Muscle of arm (tissue), 12 donors: ENCODE results near the gene LAMB2. TPM values are rescaled to one million over a fixed set of nuclear protein-coding genes. Genes with fewer than 3 reads are reported as not detected.
A peak's percentile ranks its signal among the peaks of the same experiment; 100 is the strongest.

Experiments
- DNase-seq: peaks from one replicate; pipeline ENCODE4 v3.0.0-alpha.2; 2013
- polyA plus RNA-seq, 12 donors: library from polyadenylated mRNA; unstranded; fragments of 120-200 nt; gene quantifications; one replicate each; pipeline ENCODE4 v1.2.1, GENCODE V29; 2013; ENCODE audit not compliant: insufficient read length in 12 of 12

The LAMB2 gene
- polyA plus RNA-seq, 12 donors = 197 to 456 (median 322) TPM

DNA sequence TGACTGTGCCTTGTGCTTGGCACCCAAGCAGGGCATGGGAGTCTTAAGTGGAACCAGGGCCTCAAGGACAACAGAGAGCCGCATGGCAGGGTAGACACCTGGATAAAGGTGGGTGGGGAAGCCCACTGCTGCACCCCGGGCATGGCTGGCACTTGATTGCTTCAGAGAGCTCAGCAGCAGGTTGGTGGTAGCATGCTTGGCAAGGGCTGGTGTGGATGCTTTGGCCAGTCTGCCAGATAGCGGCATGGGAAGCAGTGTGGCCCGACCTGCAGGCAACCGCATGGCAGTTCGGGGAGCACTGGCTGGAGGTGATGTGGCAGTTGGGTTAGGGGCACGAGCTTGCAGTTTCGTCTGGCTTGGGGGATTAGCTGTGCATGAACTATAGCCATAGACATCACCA lies 30.8 kb upstream of the LAMB2 start:
- no peak for DNase-seq

DNA sequence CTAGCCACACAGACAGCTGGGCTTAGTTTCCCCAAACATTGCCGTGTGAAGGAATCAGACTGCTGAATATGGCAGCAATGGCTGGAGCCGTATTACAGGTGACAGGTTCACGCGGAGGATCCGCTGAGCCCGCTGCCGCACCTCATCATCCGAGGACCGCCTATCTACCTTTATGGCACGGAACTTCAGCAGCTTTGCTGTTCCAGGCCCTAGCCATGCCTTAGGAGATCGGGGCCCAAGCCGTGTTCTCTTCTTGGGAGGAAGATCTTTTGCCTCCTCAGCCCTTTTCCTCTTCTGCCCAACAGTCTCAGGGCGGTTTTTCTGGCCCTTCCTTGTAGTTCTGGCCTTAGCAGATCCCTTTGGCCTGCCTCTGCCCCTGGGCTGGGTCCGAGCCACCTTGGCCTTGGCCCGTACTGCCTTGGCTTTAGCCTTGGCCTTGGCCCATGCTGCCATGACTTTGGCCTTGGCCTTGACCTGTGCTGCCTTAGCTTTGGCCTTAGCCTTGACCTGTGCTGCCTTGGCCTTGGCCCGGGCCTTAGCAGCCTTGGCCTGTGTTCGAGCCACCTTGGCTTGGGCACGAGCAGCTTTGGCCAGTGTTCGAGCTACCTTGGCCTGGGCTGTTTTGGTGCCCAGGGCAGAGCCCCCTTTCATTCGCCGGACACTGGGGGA lies 30.0 kb upstream of the LAMB2 start:
- no peak for DNase-seq

GRCh38 chr3:49161808-49162530 lies 29.1 kb upstream of the LAMB2 start:
- DNase-seq = no peak

- DNase-seq = no peak
Measured at GRCh38 chr3:49161197-49161596, 28.3 kb upstream of the LAMB2 start.

GRCh38 chr3:49158792-49159191 lies 25.9 kb upstream of the LAMB2 start:
- no peak for DNase-seq

GRCh38 chr3:49158103-49158709 lies 25.4 kb upstream of the LAMB2 start:
- no peak for DNase-seq

DNA sequence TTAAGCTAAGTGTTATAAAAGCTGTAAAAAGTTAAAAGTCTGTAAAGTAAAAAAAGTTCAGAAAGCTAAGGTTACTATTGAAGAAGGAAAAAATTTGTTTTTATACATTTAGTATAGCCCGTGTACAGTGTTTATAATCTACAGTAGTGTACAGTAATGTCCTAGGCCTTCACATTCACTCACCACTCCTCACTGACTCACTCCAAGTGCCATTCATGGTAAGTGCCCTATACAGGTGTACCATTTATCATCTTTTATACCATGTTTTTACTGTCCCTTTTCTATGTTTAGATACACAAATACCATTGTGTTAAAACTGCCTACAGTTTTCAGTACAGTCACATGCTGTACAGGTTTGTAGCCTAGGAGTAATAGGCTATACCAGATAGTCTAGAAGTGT lies 24.4 kb upstream of the LAMB2 start:
- DNase-seq = no peak

- no peak for DNase-seq
Measured at GRCh38 chr3:49153349-49153912, 20.6 kb upstream of the LAMB2 start.

GRCh38 chr3:49151610-49152009 lies 18.8 kb upstream of the LAMB2 start:
- no peak for DNase-seq

DNA sequence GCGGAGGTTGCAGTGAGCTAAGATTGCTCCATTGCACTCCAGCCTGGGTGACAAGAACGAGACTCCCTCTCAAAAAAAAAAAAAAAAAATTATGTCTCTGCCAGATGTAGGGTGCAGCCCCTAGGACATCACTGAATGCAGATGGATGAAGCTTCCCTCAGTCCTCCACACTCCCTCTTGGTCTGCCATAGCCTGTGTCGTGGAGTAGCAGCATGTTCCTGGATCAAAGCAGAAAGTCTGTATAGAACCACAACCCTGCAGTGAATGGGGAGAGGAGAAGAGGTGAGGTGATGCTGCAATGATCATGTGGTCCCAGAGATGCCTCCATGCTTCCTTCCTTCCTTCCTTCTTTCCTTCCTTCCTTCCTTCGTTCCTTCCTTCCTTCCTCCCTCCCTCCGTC lies 15.3 kb upstream of the LAMB2 start:
- DNase-seq = no peak

- no peak for DNase-seq
Measured at GRCh38 chr3:49140080-49140479, 7.2 kb upstream of the LAMB2 start.

DNA sequence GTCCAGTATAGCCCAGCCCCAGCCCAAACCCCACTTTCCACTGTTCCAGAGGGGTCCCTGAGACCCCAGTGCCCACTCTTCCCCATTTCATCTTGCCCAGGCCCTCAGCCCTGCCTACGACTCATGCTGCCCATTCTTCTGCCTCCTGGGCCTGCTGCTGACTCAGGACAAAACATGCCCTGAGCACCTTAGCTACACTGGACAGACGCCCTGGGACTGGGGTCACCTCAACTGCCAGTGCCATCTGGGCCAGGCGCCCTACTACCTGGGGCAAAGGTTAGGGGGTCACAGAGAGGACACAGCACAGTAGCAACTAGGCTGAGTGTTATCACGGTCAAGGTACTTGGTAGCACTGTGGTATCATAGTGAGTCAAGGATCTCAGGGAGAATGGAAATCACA lies 2.6 kb upstream of the LAMB2 start:
- DNase-seq = no peak

GRCh38 chr3:49134471-49135265 lies 1.8 kb upstream of the LAMB2 start:
- DNase-seq = no peak

DNA sequence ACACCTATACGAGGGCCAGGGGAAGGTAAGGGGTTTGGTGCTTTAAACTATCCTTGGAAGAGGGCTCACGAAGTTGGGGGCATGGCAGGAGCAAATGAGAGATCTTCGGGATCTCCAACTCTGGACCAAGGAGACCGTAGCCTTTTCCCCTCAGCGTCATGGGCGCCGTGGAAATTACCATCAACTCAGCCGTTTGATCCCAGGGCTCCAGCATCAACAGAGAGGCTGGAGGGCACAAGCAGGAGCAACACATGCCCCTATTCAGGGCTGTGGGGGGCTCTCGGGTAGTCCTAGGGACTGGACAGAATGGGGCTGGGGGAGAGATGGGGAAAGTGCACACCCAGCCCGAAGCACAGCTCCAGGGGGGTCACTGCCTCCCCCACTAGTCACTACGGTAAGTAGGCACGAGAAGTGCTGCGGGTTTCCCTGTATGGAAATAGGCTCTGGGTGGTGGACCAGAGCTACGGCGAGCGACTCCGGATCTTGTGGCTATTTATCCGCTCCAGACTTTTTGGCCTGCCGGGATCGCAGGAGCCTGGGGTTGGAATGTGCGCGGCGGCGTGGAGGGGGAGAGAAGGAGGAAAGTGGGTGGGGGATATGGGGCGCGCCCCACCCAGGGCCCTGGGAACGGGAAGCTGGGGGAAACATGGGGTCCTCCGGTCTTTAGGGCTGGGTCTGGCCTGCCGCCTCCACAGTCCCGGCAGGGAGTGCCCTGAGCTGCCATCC lies 539 bp upstream of the LAMB2 start:
- DNase-seq = peak; percentile 91

GRCh38 chr3:49132073-49132436 lies 795 bp downstream of the LAMB2 start:
- DNase-seq = no peak

- no peak for DNase-seq
Measured at GRCh38 chr3:49131576-49131975, 1.3 kb downstream of the LAMB2 start.

GRCh38 chr3:49131040-49131439 lies 1.8 kb downstream of the LAMB2 start:
- no peak for DNase-seq

DNA sequence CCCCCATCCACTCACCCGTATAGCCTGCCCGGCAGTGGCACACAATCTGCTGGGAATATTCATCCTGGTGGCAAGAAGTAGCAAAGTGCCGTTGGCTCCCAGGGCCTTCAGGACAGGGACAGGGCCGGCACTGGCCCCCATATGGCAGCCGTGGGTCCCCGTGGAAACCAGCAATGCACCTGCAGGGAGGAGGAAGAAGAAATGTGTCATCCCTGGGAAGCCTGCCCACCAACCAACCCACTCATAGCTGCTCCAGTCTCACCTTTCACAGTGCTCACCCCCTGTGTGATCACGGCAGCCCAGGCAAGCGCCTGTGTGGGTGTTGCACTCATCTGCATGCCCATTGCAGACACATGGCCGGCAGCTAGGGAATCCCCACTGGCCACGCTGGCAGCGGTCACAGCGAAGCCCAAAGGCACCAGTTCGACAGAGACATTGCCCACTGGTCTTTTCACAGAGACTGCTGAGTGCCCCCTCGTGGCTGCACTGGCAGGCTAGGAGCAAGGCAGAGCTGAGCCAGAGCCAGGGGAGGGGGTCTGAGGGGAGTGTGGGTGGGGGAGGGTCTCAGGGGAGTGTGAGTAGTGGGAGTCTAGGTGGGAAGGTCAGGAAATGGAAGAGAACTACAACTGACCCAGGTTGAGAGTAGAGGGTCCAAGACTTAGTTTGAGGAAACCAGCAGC lies 7.7 kb downstream of the LAMB2 start:
- no peak for DNase-seq

DNA sequence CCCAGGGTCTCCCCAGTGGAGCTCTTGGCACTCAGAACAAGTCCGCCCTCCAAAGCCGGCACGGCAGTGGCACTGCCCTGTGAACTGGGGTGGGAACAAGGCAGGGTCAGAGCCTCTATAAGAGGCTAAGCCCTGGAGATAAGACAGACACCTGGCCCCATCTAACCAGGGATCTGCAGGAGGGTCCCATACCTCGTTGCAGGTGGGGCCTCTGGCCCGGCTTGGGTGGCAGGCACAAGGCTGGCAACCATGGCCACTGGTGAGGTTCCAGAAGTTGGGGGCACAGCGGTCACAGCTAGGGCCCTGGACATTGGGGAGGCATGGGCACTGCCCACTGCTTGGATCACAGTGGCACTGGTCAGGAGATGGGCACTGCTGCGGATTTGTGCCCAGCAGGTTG lies 8.6 kb downstream of the LAMB2 start:
- DNase-seq = no peak

GRCh38 chr3:49123687-49124086 lies 9.2 kb downstream of the LAMB2 start:
- no peak for DNase-seq
